WTC11 (cell line): ENCODE data around the gene NOX3. TPM values are rescaled to one million over a fixed set of nuclear protein-coding genes. Genes with fewer than 3 reads are reported as not detected.

ENCODE experiments used
- ATAC-seq: fragments of 200-7000 bp; cut with Tn5 transposase; 2 replicates; pipeline ENCODE4 v1.10.0; 2021; ENCODE audit warnings: mild to moderate bottlenecking, moderate library complexity
- CTCF ChIA-PET: fragments of 300-600 bp; sonication (Branson Sonifier 250); formaldehyde crosslinking; loops from one replicate; lab custom pipeline; 2021; ENCODE audit warnings: antibody characterized with exemption; lab: Charles Lee
- POLR2A ChIA-PET: fragments of 350-600 bp; sonication (Branson Sonifier 250); formaldehyde crosslinking; loops from one replicate; lab custom pipeline; 2021; ENCODE audit warnings: antibody characterized with exemption; lab: Charles Lee
- DNase-seq: peaks from one replicate; pipeline ENCODE4 v3.0.0; 2021; ENCODE audit warnings: low spot score
- H3K27ac Mint-ChIP-seq: 2 replicates; pipeline ENCODE4 v1.8.0; 2021; ENCODE audit warnings: mixed read lengths
- H3K27me3 Mint-ChIP-seq: 2 replicates; pipeline ENCODE4 v1.8.0; 2021; ENCODE audit warnings: low read depth, mild to moderate bottlenecking, moderate library complexity, mixed read lengths
- H3K36me3 Mint-ChIP-seq: 2 replicates; pipeline ENCODE4 v1.8.0; 2021; ENCODE audit warnings: mixed read lengths
- H3K4me1 Mint-ChIP-seq: 2 replicates; pipeline ENCODE4 v1.8.0; 2022; ENCODE audit warnings: mixed read lengths
- H3K4me3 Mint-ChIP-seq: 2 replicates; pipeline ENCODE4 v1.8.0; 2021; ENCODE audit warnings: mild to moderate bottlenecking, moderate library complexity, mixed read lengths
- H3K9me3 Mint-ChIP-seq: 2 replicates; pipeline ENCODE4 v1.8.0; 2021; ENCODE audit warnings: mixed read lengths
- ATF1 ChIP-seq: sonication (generic); formaldehyde crosslinking; IDR thresholded peaks from 2 replicates; pipeline ENCODE4 v1.8.1; 2023; ENCODE audit warnings: mild to moderate bottlenecking, moderate library complexity, missing genetic modification reagents
- CREB1 ChIP-seq: sonication (generic); formaldehyde crosslinking; IDR thresholded peaks from 2 replicates; pipeline ENCODE4 v1.8.0; 2023; ENCODE audit warnings: mild to moderate bottlenecking, missing genetic modification reagents
- CREM ChIP-seq: sonication (generic); formaldehyde crosslinking; IDR thresholded peaks from 2 replicates; pipeline ENCODE4 v1.8.1; 2022; ENCODE audit warnings: mild to moderate bottlenecking, missing genetic modification reagents, moderate library complexity
- GABPB1 ChIP-seq: sonication (generic); formaldehyde crosslinking; IDR thresholded peaks from 2 replicates; pipeline ENCODE4 v1.8.1; 2023; ENCODE audit warnings: mild to moderate bottlenecking, missing genetic modification reagents
- HMGA2 ChIP-seq: fragments of 250-450 bp; sonication (Bioruptor Pico); IDR thresholded peaks from 2 replicates; pipeline ENCODE4 v1.4.0; 2021; ENCODE audit warnings: mild to moderate bottlenecking, moderate library complexity
- IRF2 ChIP-seq: sonication (generic); formaldehyde crosslinking; IDR thresholded peaks from 2 replicates; pipeline ENCODE4 v1.8.0; 2022; ENCODE audit warnings: low read depth, missing genetic modification reagents, borderline replicate concordance
- NR2C2 ChIP-seq: sonication (generic); formaldehyde crosslinking; IDR thresholded peaks from 2 replicates; pipeline ENCODE4 v1.8.0; 2022; ENCODE audit warnings: mild to moderate bottlenecking, missing genetic modification reagents
- TEAD1 ChIP-seq: sonication (generic); formaldehyde crosslinking; IDR thresholded peaks from 2 replicates; pipeline ENCODE4 v1.8.0; 2022; ENCODE audit warnings: mild to moderate bottlenecking, missing genetic modification reagents
- ZNF396 ChIP-seq: fragments of 250-450 bp; sonication (Bioruptor Pico); IDR thresholded peaks from 2 replicates; pipeline ENCODE4 v1.8.0; 2021; ENCODE audit warnings: mild to moderate bottlenecking, moderate library complexity, borderline replicate concordance
- ZNF671 ChIP-seq: fragments of 250-450 bp; sonication (Bioruptor Pico); IDR thresholded peaks from 2 replicates; pipeline ENCODE4 v1.8.0; 2021; ENCODE audit warnings: mild to moderate bottlenecking
- total RNA-seq: library from RNA; stranded (reverse); gene quantifications from 3 replicates; pipeline ENCODE4 v1.2.3, GENCODE V29; 2021
- TF ChIP-seq, protein P1 (sequence below): sonication (generic); formaldehyde crosslinking; IDR thresholded peaks from 2 replicates; pipeline ENCODE4 v1.8.1; 2022; ENCODE audit warnings: low read depth, missing genetic modification reagents, borderline replicate concordance
- TF ChIP-seq, protein P2 (sequence below): sonication (generic); formaldehyde crosslinking; IDR thresholded peaks from 2 replicates; pipeline ENCODE4 v1.8.1; 2022; ENCODE audit warnings: low read depth, mild to moderate bottlenecking, moderate library complexity, missing genetic modification reagents, borderline replicate concordance
- TF ChIP-seq, protein P3 (sequence below): sonication (generic); formaldehyde crosslinking; conservative IDR thresholded peaks from 2 replicates; pipeline ENCODE4 v1.8.1; 2022; ENCODE audit warnings: mild to moderate bottlenecking, missing genetic modification reagents
- TF ChIP-seq, protein P4 (sequence below): sonication (generic); formaldehyde crosslinking; IDR thresholded peaks from 2 replicates; pipeline ENCODE4 v1.8.0; 2023; ENCODE audit warnings: missing genetic modification reagents
- TF ChIP-seq, protein P5 (sequence below): sonication (generic); formaldehyde crosslinking; IDR thresholded peaks from 2 replicates; pipeline ENCODE4 v1.8.0; 2022; ENCODE audit warnings: missing genetic modification reagents
- TF ChIP-seq, protein P6 (sequence below): sonication (generic); formaldehyde crosslinking; IDR thresholded peaks from 2 replicates; pipeline ENCODE4 v1.8.0; 2022; ENCODE audit warnings: mild to moderate bottlenecking, missing genetic modification reagents

NOX3 gene
- total RNA-seq, 1 experiment from 2014 or later = not detected

DNA sequence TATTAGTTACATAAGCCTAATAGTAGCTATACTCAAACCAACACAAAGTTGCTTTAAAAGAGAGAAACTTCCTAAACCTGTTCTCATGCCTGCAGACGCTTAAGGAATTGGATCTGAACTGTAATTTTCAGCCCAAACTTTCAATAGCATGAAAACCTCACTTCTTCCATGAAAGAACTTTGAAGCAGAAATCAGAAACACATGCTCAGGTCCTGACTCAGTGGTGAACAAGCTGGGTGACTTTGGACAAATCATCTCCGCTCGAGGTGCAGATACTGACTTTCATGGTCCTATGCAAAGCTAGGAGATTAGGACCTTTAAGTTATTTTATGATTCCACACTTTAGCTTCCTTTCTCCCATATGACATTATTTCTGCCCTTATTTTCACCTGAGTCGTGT, 36.5 kb downstream of the NOX3 start (continued):
- TF ChIP-seq, protein P1, sequence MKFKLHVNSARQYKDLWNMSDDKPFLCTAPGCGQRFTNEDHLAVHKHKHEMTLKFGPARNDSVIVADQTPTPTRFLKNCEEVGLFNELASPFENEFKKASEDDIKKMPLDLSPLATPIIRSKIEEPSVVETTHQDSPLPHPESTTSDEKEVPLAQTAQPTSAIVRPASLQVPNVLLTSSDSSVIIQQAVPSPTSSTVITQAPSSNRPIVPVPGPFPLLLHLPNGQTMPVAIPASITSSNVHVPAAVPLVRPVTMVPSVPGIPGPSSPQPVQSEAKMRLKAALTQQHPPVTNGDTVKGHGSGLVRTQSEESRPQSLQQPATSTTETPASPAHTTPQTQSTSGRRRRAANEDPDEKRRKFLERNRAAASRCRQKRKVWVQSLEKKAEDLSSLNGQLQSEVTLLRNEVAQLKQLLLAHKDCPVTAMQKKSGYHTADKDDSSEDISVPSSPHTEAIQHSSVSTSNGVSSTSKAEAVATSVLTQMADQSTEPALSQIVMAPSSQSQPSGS (CRISPR knock-in tag) = no peak
- TF ChIP-seq CREM (CRISPR knock-in tag) = no peak

DNA sequence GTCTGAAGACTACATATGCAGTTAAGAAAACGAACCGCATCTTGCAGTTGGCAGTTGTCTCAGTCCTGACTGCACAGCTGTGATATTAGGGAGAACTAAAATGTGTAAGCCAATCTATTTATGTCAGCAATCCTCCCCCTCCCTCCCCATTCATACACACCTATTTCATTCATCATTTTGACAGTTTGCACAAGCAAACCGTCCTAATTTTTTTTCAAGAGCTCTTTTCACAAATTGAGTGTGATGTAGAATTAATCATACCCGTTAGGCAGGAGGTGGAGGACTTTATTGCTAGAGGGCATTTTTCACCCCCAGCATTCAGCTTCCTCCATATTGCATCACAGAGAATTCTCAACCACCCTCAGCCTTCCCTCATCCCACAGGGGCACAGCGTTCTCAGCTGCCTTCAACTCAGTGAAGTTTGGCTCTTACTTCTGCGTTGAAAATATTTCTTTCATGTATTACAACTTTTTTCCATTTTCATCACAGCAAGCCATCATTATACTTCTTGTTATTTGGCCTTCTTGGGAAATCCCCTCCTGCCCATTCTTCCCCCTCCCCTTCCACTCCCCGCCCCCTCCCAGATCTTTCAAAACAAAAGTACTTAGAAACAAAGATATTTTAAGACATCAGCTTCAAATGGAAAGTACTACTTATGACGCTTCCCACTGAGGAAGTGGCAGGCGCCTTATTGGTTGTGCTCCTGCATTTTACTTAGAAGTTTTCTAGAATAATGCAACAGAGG, 37.5 kb downstream of the NOX3 start:
- ChIA-PET POLR2A (interaction anchor here (0.5 kb wide), 1 partner anchor 22 kb away, joined by 3 read pairs; no protein-coding TSS in a partner anchor), CTCF (interaction anchor here (1.2 to 1.9 kb wide), 2 partner anchors 9 to 11 kb away, joined by 3 to 4 read pairs; no protein-coding TSS in a partner anchor)
- ATAC-seq = no peak
- TF ChIP-seq ZNF396 (CRISPR knock-in tag) (no peak), CREB1 (CRISPR knock-in tag) (no peak)
- TF ChIP-seq, protein P2, sequence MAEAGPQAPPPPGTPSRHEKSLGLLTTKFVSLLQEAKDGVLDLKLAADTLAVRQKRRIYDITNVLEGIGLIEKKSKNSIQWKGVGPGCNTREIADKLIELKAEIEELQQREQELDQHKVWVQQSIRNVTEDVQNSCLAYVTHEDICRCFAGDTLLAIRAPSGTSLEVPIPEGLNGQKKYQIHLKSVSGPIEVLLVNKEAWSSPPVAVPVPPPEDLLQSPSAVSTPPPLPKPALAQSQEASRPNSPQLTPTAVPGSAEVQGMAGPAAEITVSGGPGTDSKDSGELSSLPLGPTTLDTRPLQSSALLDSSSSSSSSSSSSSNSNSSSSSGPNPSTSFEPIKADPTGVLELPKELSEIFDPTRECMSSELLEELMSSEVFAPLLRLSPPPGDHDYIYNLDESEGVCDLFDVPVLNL = no peak
- TF ChIP-seq, protein P3, sequence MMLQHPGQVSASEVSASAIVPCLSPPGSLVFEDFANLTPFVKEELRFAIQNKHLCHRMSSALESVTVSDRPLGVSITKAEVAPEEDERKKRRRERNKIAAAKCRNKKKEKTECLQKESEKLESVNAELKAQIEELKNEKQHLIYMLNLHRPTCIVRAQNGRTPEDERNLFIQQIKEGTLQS = no peak
- TF ChIP-seq, protein P4, sequence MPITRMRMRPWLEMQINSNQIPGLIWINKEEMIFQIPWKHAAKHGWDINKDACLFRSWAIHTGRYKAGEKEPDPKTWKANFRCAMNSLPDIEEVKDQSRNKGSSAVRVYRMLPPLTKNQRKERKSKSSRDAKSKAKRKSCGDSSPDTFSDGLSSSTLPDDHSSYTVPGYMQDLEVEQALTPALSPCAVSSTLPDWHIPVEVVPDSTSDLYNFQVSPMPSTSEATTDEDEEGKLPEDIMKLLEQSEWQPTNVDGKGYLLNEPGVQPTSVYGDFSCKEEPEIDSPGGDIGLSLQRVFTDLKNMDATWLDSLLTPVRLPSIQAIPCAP (CRISPR knock-in tag) = no peak
- no peak for DNase-seq
- Mint-ChIP-seq H3K27me3 (no peaks in the 10 kb centered on the region), H3K36me3 (no peaks in the 10 kb centered on the region), H3K4me3 (no peak overlapping the region), H3K27ac (no peak overlapping the region; the same call in 1 of the 2 replicates), H3K4me1 (peaks cover 28% of the 10 kb centered on the region), H3K9me3 (no peaks in the 10 kb centered on the region)

DNA sequence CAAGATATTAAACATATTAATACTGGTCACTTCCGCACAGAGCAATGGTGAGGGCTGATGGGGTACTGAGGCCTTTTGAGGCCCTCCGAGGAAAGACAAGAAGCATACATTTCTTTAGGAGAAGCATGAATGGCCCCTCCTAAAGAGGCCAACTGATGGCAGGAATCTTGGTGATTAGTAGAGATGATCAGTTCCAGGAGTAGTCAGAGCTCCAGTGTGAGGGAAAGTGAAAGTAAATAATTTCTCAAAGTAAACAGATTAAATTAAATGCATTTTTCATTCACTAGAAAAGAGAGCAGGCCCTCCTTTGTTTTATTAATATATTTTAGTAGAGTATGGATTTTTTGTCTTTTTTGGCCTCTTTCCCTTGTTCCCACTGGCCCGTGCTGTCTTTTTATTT, 38.2 kb downstream of the NOX3 start:
- Mint-ChIP-seq H3K27me3 (no peaks in the 10 kb centered on the region), H3K4me3 (no peak overlapping the region), H3K27ac (no peak overlapping the region; the same call in 1 of the 2 replicates), H3K9me3 (no peaks in the 10 kb centered on the region), H3K36me3 (no peaks in the 10 kb centered on the region), H3K4me1 (peaks cover 30% of the 10 kb centered on the region)
- ATAC-seq (no peak), DNase-seq (no peak)
- TF ChIP-seq, protein P5, sequence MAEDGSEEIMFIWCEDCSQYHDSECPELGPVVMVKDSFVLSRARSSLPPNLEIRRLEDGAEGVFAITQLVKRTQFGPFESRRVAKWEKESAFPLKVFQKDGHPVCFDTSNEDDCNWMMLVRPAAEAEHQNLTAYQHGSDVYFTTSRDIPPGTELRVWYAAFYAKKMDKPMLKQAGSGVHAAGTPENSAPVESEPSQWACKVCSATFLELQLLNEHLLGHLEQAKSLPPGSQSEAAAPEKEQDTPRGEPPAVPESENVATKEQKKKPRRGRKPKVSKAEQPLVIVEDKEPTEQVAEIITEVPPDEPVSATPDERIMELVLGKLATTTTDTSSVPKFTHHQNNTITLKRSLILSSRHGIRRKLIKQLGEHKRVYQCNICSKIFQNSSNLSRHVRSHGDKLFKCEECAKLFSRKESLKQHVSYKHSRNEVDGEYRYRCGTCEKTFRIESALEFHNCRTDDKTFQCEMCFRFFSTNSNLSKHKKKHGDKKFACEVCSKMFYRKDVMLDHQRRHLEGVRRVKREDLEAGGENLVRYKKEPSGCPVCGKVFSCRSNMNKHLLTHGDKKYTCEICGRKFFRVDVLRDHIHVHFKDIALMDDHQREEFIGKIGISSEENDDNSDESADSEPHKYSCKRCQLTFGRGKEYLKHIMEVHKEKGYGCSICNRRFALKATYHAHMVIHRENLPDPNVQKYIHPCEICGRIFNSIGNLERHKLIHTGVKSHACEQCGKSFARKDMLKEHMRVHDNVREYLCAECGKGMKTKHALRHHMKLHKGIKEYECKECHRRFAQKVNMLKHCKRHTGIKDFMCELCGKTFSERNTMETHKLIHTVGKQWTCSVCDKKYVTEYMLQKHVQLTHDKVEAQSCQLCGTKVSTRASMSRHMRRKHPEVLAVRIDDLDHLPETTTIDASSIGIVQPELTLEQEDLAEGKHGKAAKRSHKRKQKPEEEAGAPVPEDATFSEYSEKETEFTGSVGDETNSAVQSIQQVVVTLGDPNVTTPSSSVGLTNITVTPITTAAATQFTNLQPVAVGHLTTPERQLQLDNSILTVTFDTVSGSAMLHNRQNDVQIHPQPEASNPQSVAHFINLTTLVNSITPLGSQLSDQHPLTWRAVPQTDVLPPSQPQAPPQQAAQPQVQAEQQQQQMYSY = no peak
- TF ChIP-seq HMGA2 (CRISPR knock-in tag) (no peak), TEAD1 (CRISPR knock-in tag) (no peak), IRF2 (no peak), NR2C2 (CRISPR knock-in tag) (no peak), ATF1 (CRISPR knock-in tag) (no peak), GABPB1 (CRISPR knock-in tag) (no peak), ZNF671 (no peak)
- TF ChIP-seq, protein P6, sequence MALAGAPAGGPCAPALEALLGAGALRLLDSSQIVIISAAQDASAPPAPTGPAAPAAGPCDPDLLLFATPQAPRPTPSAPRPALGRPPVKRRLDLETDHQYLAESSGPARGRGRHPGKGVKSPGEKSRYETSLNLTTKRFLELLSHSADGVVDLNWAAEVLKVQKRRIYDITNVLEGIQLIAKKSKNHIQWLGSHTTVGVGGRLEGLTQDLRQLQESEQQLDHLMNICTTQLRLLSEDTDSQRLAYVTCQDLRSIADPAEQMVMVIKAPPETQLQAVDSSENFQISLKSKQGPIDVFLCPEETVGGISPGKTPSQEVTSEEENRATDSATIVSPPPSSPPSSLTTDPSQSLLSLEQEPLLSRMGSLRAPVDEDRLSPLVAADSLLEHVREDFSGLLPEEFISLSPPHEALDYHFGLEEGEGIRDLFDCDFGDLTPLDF (CRISPR knock-in tag) = no peak
- TF ChIP-seq, protein P2 = no peak
- ChIA-PET CTCF (interaction anchor here (1.2 kb wide), 1 partner anchor 10 kb away, joined by 3 read pairs; no protein-coding TSS in a partner anchor), POLR2A (no interaction called here)
